DMS114 treated with DMSO at 0.1 percent for 48 hours (cell line): ENCODE measurements around the gene GPR142.
"Not testable (repeated sequence)": the region's sequence is repeated elsewhere in the genome, so short reads cannot be mapped to it uniquely, and the experiment has no call there.

Experiments
- DNase-seq: peaks from one replicate; lab custom pipeline; 2025; ENCODE audit not compliant: unreplicated experiment; lab: John Stamatoyannopoulos, UW

GPR142 gene

DNA sequence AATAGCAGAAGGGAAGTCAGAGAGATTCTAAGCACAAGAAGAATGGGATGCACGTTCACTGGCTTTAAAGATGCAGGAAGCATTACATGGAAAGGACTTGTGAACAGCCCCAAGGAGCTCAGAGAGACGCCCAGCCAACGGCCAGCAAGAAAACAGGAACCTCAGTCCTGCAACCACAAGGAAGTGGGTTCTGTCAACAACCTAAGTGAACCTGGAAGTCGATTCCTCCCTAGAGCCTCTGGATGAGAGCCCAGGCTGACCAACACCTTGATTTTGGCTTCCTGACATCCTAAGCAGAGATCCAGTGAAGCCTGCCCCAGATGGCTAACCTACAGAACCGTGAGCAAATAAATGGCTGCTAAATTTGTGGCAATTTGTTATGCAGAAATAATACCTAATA, 24.5 kb downstream of the GPR142 start:
- no peak for DNase-seq

DNA sequence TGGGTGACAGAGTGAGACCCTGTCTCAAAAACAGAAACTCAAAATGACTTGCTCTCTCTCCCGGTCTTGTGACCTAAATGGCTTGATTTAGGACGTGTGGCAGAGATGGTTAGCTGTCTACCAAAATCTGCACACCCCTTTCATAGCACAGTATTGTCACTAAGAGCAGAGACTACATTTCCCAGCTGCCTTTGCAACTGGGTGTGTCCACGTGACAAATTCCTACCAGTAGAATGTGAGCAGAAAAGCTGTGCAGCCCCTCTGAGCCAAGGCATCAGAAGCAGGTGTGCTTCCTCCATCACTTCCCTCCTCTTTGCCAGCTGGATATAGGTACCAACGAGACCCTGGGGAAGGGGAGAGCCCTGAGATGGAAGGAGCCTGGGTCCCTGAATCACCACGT, 25.5 kb downstream of the GPR142 start:
- DNase-seq, result no peak

DNA sequence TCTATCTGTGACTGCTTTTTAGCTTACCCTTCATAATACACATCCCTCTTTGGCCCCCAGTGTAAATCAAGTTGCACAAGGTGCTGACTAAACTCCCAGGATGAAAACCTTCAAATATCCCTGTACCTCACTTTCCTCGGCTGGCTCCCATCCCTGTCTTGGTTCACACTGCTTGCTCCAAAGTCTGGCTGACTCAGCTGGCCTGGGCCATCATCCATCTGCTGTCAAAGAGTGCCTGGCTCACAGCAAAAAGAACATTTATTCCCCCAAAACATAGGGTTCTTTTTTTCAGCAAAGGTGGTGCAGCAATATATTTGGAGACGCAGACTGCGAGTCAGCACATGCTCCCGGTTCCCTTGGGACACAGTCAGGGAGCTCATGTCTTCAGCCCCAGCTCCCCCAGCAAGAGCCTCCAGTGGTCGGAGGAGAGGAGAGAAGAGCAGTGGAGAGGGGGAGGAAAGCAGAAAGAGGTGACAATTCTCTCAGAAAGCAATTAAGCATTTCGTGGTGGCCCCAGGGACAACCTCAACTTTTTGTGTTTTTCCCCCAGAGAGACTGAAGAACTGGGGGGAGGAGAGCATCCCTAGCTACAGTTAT, 26.1 kb downstream of the GPR142 start:
- DNase-seq, result no peak

DNA sequence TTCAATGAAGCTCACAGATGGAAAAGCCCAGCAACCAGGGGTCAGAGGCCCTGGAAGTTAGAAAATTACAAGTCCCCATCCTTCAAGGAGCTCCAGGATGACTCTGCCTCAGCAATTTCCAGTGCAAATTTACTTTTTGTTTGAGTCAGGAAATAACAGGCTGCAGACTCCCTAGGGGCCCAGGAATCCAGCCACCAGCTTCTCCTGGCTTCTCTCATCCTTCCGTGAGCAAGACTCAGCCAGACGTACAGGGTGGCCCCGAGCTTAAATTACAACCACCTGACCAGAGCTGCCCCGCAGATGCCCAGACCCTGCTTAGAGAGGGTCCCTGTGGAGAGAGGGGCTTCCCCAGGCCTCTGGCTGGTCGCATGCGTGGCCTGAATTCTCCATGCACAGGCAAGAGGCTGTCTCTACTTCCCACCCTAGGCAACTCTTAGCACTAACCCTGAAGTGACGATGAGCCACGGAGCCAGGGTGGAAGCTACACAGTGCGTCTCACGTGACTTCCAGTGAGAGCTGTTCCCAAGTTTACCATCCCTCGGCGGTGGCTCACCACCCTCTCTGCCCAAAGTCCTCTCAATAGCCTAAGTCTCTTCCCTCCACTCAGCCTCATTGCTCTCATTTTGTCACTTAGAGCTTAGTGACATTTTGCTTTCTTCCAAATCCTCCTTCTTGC, 27.1 kb downstream of the GPR142 start:
- no peak for DNase-seq

DNA sequence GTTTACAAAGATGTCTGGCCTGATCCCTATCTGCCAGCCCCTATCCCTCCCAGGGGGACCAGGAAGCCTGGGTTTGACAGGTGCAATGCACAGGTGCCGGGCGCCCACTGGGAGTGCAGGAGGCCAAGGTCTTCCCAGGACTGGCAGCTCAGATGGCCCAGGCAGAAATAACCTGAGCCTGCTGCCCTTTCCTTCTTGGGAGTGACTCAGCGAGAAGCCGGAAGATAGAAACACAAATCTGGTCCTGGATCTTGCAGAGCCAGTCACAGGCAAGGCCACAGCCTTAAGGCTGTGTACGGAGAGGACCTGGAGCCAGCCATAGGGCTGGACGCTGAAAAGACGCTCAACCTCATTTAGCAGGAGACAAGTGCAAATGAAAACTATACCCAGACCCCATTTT, 27.7 kb downstream of the GPR142 start:
- DNase-seq, result no peak

DNA sequence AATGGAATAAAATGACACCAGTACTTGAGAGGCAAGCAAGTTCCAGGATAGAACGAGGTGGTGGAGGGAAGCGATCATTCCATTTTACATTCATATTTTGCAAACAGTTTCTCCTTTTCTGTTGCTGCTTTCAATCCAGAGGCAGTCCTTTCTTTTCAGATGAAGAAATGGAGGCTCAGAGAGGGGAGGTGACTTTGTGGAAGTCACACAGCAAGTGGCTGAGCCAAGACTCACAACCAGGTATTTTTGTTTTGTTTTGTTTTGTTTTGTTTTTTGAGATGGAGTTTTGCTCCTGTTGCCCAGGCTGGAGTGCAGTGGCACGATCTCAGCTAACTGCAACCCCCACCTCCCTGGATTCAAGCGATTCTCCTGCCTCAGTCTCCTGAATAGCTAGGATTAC, 29.3 kb downstream of the GPR142 start:
- DNase-seq, result no peak

DNA sequence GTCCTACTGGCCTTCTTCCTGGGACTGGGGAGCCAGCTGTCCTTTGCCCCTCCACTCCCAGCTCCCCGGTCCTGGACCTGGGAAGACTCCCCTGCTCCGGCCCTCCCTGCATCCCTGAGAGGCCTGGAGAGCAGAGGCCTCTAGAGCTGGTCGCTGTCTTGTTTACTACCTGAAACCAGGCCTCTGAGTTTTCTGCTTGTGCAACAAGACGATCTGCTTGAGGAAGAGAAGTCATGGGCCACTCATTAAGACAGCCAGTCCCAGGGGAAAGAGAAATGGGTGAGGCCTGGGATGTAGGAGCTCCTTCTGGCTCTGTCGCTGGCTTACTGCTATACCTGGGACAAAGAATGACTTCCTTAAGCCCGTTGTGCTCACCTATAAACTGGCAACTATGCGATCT, 34.7 kb downstream of the GPR142 start:
- DNase-seq, result no peak

DNA sequence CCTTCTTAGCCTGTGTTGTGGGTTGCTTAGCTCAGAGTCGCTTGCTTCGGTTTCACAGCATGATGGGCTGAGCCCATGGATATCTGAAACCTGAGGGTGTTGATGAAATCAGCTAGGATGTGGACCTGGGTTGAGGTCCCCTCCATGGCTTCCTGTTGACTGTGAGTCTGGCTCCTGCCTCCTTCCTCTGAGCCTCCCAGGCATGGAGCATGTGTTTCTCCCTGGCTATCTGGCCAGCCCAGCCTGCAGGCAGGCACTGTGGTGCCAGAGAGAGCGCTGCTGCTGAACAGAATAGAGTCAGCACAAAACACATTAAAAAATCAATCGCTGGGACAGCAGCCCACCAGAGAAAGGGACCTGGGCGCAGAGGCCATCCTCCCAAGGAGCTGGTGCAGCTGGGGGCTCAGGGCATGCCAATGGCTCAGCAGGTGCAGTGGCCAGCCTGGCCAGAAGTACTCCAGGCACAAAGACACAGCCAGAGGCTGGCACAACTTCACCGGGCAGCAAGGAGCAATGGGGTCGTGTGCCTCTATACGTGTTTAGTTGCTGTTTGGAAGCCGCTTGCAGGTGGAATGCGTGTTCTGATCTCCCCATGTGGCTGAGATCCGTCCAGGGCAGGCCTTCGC, 36.3 kb downstream of the GPR142 start:
- DNase-seq, result no peak

DNA sequence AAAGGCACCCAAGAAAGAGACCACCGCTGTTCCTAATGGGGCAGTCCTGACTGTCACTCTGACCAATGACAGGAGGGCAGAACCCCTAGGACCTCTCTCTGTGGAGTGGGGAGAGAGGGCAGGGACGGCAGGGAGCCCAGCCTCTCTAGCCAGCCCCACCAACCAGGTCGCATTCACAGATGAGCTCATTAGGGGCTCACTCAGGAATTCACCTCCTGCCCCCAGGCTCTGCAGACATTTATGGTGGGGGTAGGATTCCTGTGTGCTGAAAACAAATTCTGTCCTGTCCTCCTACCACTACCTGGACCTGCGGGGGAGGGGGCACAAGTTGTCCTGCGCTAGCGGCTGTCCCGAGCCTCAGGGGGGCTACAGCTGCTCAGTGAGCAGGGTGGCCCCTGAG, 36.9 kb downstream of the GPR142 start:
- no peak for DNase-seq

DNA sequence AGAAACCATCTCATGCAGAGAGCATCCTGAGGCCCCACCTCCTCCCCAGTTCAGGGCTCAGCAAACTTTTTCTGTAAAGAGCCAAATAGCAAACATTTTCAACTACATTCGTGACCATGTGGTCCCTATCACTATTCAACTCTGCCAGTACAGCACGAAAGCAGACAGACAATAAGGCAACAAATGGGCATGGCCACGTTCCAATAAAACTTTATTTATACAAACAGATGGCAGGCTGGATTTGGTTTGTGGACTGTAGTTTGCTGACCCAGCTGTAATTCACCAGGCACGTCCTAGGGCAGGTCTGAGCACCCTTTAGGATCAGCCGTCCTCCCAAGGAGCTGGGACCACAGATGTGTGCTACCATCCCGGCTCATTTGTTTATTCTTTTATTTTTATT, 37.5 kb downstream of the GPR142 start:
- DNase-seq, result no peak

DNA sequence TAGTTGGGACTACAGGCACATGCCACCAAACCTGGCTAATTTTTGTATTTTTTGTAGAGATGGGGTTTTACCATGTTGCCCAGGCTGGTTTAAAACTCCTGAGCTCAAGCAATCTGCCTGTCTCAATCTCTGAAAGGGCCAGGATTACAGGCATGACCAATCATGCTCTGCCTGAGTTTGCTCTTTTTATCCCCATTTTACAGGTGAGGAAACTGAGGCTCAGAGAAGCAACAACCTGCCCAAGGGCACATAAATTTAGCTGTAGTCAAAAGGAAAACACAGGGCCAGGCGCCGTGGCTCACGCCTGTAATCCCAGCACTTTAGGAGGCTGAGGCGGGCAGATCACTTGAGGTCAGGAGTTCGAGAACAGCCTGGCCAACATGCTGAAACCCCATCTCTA, 38.0 kb downstream of the GPR142 start:
- not testable (repeated sequence) for DNase-seq

DNA sequence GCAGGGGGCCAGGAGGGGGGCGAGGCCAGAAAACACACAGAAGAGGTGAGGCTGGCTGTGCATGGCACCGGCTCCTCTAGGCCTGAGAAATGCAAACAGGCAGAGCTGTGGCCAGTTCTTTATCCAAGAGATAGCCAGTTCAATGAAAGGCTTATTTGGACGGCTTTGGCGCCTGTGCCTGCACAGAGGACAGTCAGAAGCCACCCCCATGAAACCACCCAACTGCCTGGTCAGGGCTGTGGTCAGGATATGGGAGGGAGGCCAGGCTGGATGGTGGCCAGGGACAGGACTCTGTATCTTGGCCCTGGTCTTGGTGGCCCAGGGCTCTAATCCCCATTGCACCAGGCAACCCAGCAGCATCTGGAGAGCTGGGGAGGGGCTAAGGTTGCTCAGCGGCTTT, 40.1 kb downstream of the GPR142 start:
- DNase-seq, result no peak

DNA sequence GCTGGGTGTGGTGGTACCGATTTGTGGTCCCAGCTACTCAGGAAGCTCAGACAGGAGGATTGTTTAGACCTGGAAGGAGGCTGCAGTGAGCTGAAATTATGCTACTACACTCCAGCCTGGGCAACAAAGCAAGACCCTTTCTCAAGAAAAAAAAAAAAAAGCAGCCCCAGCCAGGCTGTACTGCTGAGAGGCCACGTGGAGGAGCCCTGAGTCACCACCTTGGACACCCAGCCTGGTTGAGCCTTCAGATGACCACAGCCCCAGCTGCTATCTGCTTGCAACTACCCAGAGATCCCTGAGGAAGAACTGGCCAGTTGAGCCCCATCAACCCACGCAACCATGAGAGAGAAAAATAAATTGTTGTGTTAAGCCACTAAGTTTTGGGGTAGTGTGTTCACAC, 41.0 kb downstream of the GPR142 start:
- no peak for DNase-seq

DNA sequence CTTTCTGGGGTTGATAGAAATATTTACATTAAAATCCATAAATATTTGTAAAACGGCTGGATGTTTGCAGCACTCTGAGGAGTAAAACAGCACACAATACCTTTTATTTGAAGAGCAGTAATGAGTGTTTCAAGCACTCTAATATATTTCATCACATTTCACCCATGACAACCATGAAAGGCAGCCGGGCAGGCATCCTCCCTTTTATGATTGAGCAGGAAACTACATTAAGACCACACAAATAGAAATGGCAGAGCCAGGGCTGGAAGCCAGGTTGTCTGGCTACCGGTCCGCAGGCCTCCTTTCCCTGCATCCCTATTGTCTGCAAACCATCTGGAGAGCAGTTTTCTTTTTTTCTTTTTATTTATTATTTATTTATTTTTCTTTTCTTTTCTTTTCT, 41.5 kb downstream of the GPR142 start:
- DNase-seq, result no peak

DNA sequence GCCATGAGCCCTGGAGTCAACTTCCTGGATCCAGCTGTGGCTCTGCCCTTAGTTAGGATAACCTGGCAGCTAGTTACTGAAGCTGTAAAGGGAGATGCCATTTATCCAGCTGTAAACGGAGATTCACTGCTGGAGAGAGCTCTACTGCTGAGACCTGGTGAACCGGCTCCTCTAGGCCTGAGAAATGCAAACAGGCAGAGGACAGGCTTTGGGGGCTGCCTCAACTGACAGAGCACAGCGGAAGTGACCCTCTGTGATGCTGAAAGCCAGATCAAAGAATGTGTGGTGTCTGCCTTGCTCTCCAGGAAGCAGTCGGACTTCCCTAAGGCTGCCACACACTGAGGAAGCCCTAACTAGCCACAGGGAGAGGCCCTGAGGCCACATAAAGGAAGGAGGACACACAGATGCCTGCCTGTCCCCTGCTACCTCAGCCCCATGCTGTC, 42.7 kb downstream of the GPR142 start:
- DNase-seq, result no peak

DNA sequence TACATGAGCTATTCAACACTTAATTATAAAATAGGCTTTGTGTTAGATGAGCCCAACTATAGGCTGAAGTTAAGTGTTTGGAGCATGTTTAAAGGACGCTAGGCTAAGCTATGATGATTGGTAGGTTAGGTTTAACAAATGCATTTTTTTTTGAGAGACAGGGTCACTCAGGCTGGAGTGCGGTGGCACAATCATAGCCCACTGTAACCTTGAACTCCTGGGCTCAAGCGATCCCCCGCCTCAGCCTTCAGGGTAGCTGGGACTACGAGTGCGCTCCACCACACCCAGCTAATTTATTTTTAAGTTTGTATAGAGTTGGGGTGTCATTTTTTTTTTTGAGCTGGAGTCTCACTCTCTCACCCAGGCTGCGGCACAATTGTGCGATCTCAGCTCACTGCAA, 45.3 kb downstream of the GPR142 start:
- no peak for DNase-seq

DNA sequence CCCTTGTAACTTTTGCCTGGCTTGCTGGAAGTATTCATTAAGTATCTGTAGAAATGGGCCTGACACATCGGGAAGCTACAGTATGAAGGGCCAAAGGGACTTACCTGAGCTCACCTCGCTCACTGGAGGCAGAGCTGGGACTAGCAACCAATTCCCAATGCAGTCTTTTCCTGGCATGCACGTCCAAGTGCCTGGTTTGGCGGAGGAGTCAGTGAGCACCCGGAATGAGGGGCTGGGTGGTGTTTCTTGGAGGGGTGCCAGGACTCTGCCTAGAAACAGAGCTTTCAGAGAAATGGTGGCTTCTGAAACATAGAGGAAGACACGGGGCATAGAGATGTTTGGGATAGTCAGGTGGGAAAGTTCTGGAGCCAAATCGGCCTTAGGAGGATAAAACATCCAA, 46.2 kb downstream of the GPR142 start:
- no peak for DNase-seq

DNA sequence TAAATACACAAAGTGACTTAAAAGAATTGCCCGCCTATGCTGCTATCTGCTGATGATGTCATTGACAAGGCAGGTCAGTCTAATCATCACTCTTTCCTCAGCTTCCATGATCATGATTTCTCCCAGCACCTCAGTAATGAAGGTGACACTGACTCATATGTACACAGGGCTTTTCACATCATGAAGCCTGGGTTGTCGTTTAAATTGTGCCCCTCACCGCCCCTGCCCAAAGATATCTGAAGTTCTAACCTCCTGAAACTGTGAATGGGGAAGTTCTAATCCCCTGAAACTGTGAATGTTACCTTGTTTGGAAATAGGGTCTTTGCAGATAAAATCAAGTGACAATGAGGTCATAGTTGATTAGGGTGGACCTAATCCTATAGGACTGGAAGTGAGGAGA, 47.2 kb downstream of the GPR142 start:
- no peak for DNase-seq

DNA sequence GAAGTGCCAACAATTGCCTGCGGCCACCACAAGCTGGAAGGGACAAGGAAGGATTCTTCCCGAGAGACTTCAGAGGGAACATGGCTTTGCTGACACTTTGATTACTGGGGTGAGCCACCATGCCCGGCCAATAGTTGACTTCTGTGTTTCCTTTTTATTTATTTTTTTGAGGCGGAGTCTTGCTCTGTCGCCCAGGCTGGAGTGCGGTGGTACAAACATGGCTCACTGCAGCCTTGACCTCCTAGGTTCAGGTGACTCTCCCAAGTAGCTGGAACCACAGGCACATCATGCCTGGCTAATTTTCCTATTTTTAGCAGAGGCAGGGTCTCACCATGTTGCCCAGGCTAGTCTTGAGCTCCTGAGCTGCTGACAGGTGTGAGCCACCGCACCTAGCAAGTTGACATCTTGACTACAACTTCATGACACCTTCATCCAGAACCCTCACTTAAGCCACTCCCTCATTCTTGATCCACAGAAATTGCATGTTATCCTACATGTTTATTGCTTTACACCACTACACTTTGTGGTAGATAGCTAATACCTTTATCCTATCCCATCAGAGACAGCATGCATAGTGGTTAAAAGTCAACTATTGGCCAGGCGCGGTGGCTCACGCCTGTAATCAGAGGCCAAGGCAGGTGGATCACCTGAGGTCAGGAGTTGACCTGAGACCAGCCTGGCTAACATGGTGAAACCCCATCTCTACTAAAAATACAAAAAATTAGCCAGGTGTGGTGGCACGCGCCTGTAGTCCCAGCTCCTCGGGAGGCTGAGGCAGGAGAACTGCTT, 48.5 kb downstream of the GPR142 start:
- no peak for DNase-seq

DNA sequence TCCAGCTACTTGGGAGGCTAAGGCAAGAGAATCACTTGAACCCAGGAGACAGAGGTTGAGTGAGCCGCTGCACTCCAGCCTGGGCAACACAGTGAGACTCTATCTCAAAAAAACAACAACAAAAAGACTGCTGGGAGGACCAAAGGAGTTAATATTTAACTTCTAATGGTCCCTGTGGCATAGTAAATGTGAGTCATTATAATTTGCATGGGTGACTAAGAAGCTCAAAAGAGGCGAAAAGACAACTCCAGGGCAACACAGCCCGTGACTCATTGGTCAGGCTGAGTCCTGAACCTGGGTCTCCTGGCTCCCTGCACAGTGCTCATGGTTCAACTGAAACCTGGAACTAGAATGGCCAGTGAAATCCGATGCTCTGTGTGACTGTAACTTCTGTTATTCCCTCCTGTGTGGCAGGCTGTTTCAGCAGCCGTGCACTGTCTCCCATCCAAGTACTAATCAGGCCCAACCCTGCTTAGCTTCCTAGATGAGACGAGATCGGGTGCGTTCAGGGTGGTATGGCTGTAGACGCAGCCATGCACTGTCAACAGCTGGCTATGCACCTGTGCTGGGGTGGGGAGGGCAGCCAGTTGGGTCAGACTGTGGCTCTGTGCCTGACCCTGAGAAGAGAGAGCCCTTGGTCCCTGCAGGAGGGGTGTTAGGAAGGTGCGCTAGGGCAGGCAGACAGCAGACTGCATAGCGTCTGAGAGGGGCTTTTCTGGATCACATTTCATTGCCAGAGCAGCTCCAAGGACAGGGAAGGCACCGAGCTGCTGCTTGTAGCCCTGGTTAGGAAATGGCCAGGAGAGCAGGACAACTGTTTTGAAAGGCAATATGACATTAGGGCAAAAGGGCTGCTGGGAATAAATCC, 50.1 kb downstream of the GPR142 start:
- no peak for DNase-seq

DNA sequence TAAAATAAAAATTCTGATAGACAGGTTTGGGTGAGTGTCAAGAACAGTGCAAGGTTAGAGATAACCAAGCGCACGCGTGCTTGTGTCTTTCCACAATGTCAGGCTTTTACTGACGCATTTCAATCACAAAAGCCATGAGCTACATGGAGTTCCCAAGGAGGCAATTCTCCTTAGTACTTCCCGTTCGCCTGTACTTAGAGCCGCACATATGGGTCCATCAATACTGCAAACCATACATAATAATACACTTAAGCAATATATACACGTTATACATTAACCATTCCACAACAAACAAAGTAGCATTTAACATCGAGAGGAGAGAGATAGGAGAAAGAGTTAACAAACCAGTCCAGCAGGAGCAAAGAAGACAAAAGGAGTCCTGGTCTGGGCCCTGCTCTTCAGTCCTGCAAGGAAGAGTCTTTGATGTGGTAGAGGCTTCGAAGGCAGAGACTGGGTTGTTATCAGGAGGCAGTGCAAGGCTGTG, 52.7 kb downstream of the GPR142 start:
- DNase-seq, result no peak
